Glomerular visceral epithelial cell (primary cell): Measurements from ENCODE around the gene NISCH.

Source experiments
- DNase-seq: peaks from one replicate; pipeline ENCODE4 v3.0.0-alpha.2; 2016; ENCODE audit errors: extremely low spot score

The NISCH gene

DNA sequence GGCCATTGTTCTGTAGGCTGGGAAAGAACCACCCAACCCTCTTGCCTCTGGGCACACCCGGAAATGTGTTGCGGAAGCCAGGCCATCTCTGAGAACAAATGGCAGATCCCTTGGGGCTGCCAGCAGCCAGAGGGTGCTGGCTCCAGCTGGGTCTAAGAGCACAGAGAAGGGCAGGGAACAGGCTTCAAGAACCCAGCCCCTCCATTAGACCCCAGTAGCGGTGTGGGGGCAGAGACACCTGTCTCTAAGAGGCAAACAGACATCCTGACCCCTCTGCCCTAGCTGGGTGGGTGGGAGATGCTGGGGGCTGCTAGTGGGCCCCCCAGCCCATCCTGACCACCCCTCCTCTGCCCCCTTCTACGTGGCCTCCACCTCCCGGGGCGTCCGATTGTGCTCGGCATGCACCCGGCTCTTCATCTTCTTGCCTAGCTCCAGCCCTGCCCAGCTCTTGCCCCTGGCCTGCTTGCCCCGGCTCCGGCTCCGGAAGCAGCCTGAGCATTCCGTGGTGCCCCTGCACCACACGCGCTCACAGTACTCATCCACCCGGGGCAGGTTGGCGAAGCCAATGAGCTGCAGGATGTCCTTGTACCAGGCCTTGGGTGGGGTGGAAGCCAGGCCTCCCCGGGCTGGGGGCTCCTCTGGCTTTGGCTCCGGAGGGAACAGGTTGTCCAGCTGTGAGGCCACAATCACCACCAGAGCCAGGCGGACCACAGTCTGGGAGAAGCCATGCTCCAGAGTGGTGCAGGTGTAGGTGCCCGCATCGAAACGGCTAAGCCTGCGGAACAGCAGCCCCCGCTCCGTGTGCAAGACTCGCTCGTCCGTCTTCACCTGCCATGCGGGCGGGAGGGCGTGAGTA, 19.9 kb upstream of the NISCH start:
- DNase-seq = no peak

DNA sequence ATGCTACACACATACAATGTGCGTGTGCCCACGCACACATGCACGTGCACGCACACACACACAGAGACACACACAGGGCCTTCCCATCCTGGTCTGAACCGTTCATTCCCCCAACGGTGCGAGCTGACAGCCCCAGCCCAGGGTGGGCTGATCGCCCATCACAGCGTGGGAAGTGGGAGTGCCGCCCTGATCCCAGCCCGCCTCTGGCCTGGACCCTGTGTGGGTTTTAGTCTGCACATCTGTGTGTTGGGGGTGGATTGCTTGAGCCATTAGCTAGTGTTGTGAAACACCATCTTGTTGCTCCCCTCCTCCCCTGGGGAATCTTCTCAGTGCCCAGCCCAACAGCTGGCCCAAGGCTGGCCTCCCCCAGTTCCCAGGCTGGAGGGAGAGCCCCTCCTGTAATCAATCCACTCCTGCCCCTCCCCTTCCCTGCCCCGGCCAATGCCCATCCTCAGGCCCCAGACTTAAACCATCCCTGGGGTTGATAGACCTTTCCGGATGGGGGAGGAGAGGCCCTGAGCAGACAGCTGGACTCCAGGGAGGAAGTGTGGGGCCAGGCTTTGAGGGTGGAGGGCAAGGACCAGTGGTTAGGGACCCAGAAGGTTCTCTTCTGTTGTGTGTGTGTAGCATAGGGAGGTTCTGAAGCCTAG, 18.8 kb upstream of the NISCH start:
- no peak for DNase-seq

GRCh38 chr3:52437326-52438103, 17.9 kb upstream of the NISCH start:
- DNase-seq = no peak

- DNase-seq = no peak
Observed at GRCh38 chr3:52438104-52438376, 17.4 kb upstream of the NISCH start.

- no peak for DNase-seq
Observed at GRCh38 chr3:52438579-52439425, 16.6 kb upstream of the NISCH start.

- no peak for DNase-seq
Observed at GRCh38 chr3:52439426-52440248, 15.8 kb upstream of the NISCH start.

- no peak for DNase-seq
Observed at GRCh38 chr3:52440249-52440551, 15.2 kb upstream of the NISCH start.

DNA sequence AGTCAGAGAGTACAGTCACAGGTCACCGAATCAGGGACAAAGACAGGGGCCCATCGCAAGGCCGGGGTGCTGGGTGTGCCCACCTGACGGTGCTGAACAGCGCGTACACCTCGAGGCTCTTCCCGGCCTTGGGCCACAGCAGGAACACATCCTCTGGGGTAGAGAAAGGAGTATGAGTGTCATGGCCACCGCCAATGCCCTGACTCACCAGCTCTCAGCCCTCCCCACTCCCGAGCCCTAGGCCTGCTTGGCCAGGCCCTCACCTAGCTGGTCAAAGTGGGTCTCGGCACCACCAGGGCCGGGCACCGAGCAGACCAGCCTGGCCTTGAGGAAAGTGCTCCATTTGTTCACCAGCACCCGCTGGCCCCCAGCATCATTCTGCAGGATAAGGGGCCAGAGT, 14.7 kb upstream of the NISCH start:
- DNase-seq = no peak

DNA sequence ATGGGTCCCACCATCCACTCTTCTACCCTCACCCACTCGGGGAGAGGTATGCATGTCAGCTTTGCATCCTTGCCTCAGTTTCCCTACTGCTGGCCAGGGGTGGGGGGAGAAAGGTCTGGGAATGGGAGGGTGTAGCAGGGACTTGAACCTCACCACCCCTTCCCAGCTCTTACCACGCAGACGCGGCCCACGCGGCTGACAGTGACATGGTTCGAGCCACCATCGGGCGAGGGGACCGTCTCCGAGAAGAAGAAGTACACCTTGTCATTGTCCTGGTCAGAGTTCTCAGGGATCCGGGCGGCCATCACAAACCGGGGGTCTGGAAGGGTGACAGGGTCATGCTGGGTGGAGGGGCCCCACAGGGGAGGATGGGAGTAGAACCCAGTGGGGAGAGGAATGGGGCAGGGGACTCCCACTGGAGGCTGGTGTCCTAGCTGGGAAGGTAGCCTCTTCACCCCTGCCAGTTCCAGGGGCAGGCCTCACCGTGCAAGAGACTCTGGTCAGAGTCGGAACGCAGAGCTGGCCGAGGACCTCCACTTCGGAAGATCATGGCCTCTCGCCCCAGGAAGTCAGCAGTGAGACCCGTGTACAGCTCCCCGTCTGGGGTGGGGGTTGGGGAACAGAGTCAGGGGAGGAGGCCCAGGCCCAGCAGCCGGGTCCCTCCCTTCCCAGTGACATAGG, 14.2 kb upstream of the NISCH start:
- DNase-seq = no peak

- DNase-seq = no peak
Observed at GRCh38 chr3:52441772-52442332, 13.6 kb upstream of the NISCH start.

GRCh38 chr3:52442409-52443267, 12.8 kb upstream of the NISCH start:
- DNase-seq = no peak

DNA sequence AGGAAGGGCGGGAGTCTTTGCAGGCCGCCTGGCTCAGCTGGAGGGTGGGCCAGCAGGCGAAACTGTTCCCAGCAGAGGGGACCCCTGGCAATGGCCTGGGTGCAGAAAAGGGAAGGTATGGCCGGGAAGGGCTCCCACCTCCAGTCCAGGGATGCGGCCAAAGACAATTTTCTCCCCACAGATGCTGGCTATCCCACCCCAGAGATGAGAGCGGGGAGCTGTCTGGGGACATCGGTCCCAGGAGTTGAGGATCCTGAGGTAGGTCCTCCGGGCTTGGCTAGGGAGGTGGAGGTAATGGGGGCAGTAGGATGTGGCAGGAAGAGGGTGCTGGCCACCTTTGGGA, 12.2 kb upstream of the NISCH start:
- no peak for DNase-seq

DNA sequence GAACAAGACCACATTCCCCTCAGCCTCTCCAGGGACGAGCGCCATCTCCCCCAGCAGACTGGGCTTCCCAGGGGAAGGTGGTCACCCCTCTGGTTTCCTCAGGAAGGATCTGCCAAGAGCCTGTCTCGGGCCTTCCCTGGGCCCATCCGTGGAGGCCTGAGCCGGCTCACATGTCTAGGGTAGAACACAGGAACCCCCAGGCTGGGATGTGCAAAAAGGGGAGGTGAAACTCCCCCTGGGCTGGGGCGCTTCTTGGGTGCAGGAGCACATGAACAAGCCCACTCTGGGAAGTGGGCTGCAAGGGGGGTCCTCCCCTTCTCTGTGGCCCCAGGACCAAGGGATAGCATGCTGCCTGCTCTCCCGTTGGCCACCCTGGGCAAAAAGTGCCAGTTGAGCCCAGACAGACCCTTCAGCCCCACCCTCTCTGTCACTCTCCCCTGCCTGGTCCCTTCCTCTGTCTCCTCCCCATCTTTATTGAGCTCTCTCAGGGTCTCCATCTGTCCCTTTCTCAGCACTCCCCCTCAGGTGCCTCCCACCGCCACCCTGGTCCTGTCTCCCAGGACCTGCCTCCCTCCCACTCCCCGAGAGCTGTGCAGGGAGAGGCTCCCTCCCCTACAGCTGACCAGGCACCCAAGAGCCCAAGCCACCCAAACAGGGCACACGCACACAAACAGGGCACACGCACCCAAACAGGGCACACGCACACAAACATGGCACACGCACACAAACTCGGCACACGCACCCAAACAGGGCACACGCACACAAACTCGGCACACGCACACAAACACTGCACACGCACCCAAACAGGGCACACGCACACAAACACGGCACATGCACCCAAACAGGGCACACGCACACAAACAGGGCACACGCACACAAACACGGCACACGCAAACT, 11.4 kb upstream of the NISCH start:
- no peak for DNase-seq

GRCh38 chr3:52444860-52445793, 10.3 kb upstream of the NISCH start, which contains the start of gene SEMA3G:
TSS of gene SEMA3G (minus strand) at chr3:52445103. CDS start at chr3:52445027, 76 bp downstream.
- DNase-seq = peak; percentile 60

- no peak for DNase-seq
Observed at GRCh38 chr3:52446042-52446441, 9.4 kb upstream of the NISCH start.

GRCh38 chr3:52446631-52447511, 8.5 kb upstream of the NISCH start:
- peak; percentile 53 for DNase-seq
